ENCODE data around the gene STYXL1.

Gene STYXL1

GRCh38 chr7:75992083-75992755, 55.6 kb downstream of the STYXL1 start:
- no peak for DNase-seq (ENCODE audit: low read depth)

- DNase-seq (ENCODE audit: low read depth), result no peak
Observed at GRCh38 chr7:75991531-75992082, 56.2 kb downstream of the STYXL1 start.

GRCh38 chr7:75989500-75990388, 58.1 kb downstream of the STYXL1 start:
- DNase-seq (ENCODE audit: low read depth), result no peak

GRCh38 chr7:75988568-75989499, 59.0 kb downstream of the STYXL1 start:
- no peak for DNase-seq (ENCODE audit: low read depth)

- DNase-seq (ENCODE audit: low read depth), result no peak
Observed at GRCh38 chr7:75987805-75988567, 59.8 kb downstream of the STYXL1 start.

GRCh38 chr7:75987026-75987804, 60.6 kb downstream of the STYXL1 start:
- no peak for DNase-seq (ENCODE audit: low read depth)

- DNase-seq (ENCODE audit: low read depth), result no peak
Observed at GRCh38 chr7:75986147-75986781, 61.5 kb downstream of the STYXL1 start.

- no peak for DNase-seq (ENCODE audit: low read depth)
Observed at GRCh38 chr7:75985518-75986146, 62.2 kb downstream of the STYXL1 start.

- no peak for DNase-seq (ENCODE audit: low read depth)
Observed at GRCh38 chr7:75985009-75985517, 62.7 kb downstream of the STYXL1 start.

GRCh38 chr7:75984130-75985008, 63.4 kb downstream of the STYXL1 start:
- no peak for DNase-seq (ENCODE audit: low read depth)

- DNase-seq (ENCODE audit: low read depth), result no peak
Observed at GRCh38 chr7:75983471-75984129, 64.2 kb downstream of the STYXL1 start.

GRCh38 chr7:75982306-75983064, 65.3 kb downstream of the STYXL1 start:
- no peak for DNase-seq (ENCODE audit: low read depth)

GRCh38 chr7:75981453-75982305, 66.1 kb downstream of the STYXL1 start:
- no peak for DNase-seq (ENCODE audit: low read depth)

- DNase-seq (ENCODE audit: low read depth), result no peak
Observed at GRCh38 chr7:75981203-75981452, 66.7 kb downstream of the STYXL1 start.

GRCh38 chr7:75980430-75981202, 67.2 kb downstream of the STYXL1 start:
- no peak for DNase-seq (ENCODE audit: low read depth)
